Astrocyte (in vitro differentiated cells and primary cell): Measurements from ENCODE around the gene SH2D6. TPM values are rescaled to one million over a fixed set of nuclear protein-coding genes. Genes with fewer than 3 reads are reported as not detected.

ENCODE experiments used
- DNase-seq: peaks from one replicate; pipeline ENCODE4 v3.0.0-alpha.2; 2010; ENCODE audit warnings: low read depth
- FAIRE-seq: peaks from 2 replicates; lab custom pipeline; 2011; peaks lifted over from hg19 to GRCh38; lab: Jason Lieb, UNC
- H2AFZ ChIP-seq: 2 replicates; pipeline ENCODE4 v1.6.0; 2012; ENCODE audit warnings: low read depth, low read length, inconsistent platforms
- H3K27ac ChIP-seq: 2 replicates; pipeline ENCODE4 v1.5.1; 2011; ENCODE audit warnings: low read depth, low read length, inconsistent platforms
- H3K27me3 ChIP-seq: 2 replicates; pipeline ENCODE4 v1.6.0; 2011; ENCODE audit warnings: low read length, inconsistent platforms; ENCODE audit not compliant: insufficient read depth
- H3K36me3 ChIP-seq: 2 replicates; pipeline ENCODE4 v1.5.1; 2011; ENCODE audit warnings: low read length, inconsistent platforms; ENCODE audit not compliant: insufficient read depth
- H3K4me1 ChIP-seq: 2 replicates; pipeline ENCODE4 v1.5.1; 2011; ENCODE audit warnings: low read length, inconsistent platforms; ENCODE audit not compliant: insufficient read depth
- H3K4me2 ChIP-seq: 2 replicates; pipeline ENCODE4 v1.6.0; 2012; ENCODE audit warnings: low read length, inconsistent platforms
- H3K4me3 ChIP-seq: 2 replicates; pipeline ENCODE4 v1.5.1; 2011; ENCODE audit warnings: low read depth, mild to moderate bottlenecking, low read length, inconsistent platforms; ENCODE audit not compliant: insufficient read depth
- H3K79me2 ChIP-seq: 2 replicates; pipeline ENCODE4 v1.6.0; 2012; ENCODE audit warnings: mild to moderate bottlenecking, low read length, inconsistent platforms; ENCODE audit not compliant: insufficient read depth
- H3K9ac ChIP-seq: 2 replicates; pipeline ENCODE4 v1.6.0; 2012; ENCODE audit warnings: mild to moderate bottlenecking, low read length, inconsistent platforms
- H3K9me3 ChIP-seq: 2 replicates; pipeline ENCODE4 v1.5.1; 2012; ENCODE audit warnings: low read depth, mild to moderate bottlenecking, low read length, inconsistent platforms; ENCODE audit not compliant: insufficient read depth
- H4K20me1 ChIP-seq: 2 replicates; pipeline ENCODE4 v1.6.0; 2012; ENCODE audit warnings: low read length, inconsistent platforms; ENCODE audit not compliant: insufficient read depth
- H3K27ac Mint-ChIP-seq: one replicate; pipeline ENCODE4 v1.8.0; 2021; ENCODE audit warnings: mild to moderate bottlenecking, mixed read lengths; ENCODE audit not compliant: unreplicated experiment
- H3K27me3 Mint-ChIP-seq: one replicate; pipeline ENCODE4 v1.8.0; 2021; ENCODE audit warnings: low read depth, mixed read lengths; ENCODE audit not compliant: unreplicated experiment
- H3K36me3 Mint-ChIP-seq: one replicate; pipeline ENCODE4 v1.8.0; 2021; ENCODE audit warnings: low read depth, mixed read lengths; ENCODE audit not compliant: unreplicated experiment
- H3K4me1 Mint-ChIP-seq: one replicate; pipeline ENCODE4 v1.8.0; 2021; ENCODE audit warnings: low read depth, mixed read lengths; ENCODE audit not compliant: unreplicated experiment
- H3K4me3 Mint-ChIP-seq: one replicate; pipeline ENCODE4 v1.8.0; 2021; ENCODE audit warnings: mild to moderate bottlenecking, moderate library complexity, mixed read lengths; ENCODE audit not compliant: unreplicated experiment
- H3K9me3 Mint-ChIP-seq: one replicate; pipeline ENCODE4 v1.8.0; 2021; ENCODE audit warnings: mild to moderate bottlenecking, mixed read lengths; ENCODE audit not compliant: unreplicated experiment
- EZH2 ChIP-seq: IDR thresholded peaks from 2 replicates; pipeline ENCODE4 v1.6.1; 2012; ENCODE audit warnings: mild to moderate bottlenecking, low read length, inconsistent platforms; ENCODE audit not compliant: insufficient read depth
- total RNA-seq: library from RNA; stranded (reverse); gene quantifications from 2 replicates; pipeline ENCODE4 v1.2.1, GENCODE V29; 2021
- TF ChIP-seq, protein P1 (sequence below): IDR thresholded peaks from 2 replicates; pipeline ENCODE4 v1.5.1; 2011; ENCODE audit warnings: low read depth, mild to moderate bottlenecking, inconsistent platforms, low read length, moderate library complexity; ENCODE audit not compliant: insufficient read depth

Gene SH2D6
- total RNA-seq, 1 donor from 2014 or later = 0.64 TPM

DNA sequence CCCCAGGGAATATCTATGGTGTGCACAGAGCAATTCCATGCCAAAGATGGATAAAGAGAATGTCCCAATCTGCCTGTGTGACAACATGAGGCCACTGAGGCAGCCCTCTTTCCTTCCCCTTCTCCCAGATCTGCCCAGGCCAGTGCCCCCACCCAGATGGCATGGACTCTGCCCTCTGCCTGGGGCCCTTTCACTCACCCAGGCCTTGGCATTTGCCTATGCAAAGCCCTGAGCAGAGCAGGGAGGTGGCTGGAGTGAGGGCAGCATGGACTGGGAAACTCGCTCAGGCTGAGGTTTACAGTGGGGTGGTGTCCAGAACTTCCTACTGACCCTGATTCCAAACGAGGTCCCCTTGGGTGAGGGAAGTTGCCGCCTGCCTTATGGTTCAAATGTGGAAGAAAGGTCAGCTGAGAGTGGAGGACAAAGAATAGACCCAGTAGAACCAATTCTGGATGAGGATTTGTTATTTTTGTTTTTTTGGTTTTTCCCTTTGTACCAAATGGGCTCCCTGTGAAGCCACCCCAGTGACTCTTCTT is 8.9 kb downstream of the SH2D6 start:
- no peak for FAIRE-seq
- no peak overlapping the region for H3K4me3 ChIP-seq

DNA sequence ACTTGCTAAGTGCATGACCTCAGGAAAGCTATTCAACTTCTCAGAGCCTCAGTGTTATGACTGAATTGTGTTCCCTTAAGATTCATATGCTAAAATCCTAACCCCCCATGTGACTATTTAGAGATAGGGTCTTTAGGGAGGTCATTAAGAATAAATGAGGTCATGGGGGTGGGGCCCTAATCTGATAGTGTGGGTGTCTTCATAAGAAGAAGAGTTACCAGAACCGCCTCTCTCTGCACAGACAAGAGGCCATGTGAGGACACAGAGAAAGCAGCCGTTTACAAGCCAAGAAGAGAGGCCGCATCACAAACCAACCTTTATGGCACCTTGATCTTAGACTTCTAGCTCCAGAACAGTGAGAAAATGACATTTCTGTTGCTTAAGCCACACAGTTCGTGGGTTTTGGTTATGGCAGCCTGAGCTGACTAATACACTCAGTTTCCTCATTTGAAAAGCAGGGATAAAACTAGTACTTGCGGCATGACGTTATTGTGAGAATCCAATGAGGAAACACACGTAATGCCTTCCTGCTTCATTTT is 9.9 kb downstream of the SH2D6 start:
- peaks cover 4% of the 10 kb centered on the region for H3K4me1 ChIP-seq
- FAIRE-seq (no peak), DNase-seq (no peak)
- no peak overlapping the region for H2AFZ ChIP-seq
- H3K27ac ChIP-seq = no peak overlapping the region
- Mint-ChIP-seq H3K27me3 (peaks cover 8% of the 10 kb centered on the region), H3K4me3 (peak overlapping the region; percentile 20), H3K9me3 (no peaks in the 10 kb centered on the region), H3K36me3 (no peaks in the 10 kb centered on the region), H3K4me1 (peaks cover 6% of the 10 kb centered on the region), H3K27ac (no peak overlapping the region)
- H3K9me3 ChIP-seq = no peaks in the 10 kb centered on the region
- TF ChIP-seq EZH2 = no peak
- TF ChIP-seq, protein P1, sequence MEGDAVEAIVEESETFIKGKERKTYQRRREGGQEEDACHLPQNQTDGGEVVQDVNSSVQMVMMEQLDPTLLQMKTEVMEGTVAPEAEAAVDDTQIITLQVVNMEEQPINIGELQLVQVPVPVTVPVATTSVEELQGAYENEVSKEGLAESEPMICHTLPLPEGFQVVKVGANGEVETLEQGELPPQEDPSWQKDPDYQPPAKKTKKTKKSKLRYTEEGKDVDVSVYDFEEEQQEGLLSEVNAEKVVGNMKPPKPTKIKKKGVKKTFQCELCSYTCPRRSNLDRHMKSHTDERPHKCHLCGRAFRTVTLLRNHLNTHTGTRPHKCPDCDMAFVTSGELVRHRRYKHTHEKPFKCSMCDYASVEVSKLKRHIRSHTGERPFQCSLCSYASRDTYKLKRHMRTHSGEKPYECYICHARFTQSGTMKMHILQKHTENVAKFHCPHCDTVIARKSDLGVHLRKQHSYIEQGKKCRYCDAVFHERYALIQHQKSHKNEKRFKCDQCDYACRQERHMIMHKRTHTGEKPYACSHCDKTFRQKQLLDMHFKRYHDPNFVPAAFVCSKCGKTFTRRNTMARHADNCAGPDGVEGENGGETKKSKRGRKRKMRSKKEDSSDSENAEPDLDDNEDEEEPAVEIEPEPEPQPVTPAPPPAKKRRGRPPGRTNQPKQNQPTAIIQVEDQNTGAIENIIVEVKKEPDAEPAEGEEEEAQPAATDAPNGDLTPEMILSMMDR = no peak
- H3K36me3 ChIP-seq = no peaks in the 10 kb centered on the region
- H3K9ac ChIP-seq = no peak overlapping the region
- H3K4me3 ChIP-seq = no peak overlapping the region
- H3K79me2 ChIP-seq = no peaks in the 10 kb centered on the region
- no peaks in the 10 kb centered on the region for H3K27me3 ChIP-seq
- no peaks in the 10 kb centered on the region for H4K20me1 ChIP-seq
- no peak overlapping the region for H3K4me2 ChIP-seq

More for the DNA sequence above, 8.9 kb downstream of the SH2D6 start:
- no peak overlapping the region for H3K4me3 Mint-ChIP-seq
- H3K4me1 ChIP-seq = no peaks in the 10 kb centered on the region
- no peaks in the 10 kb centered on the region for H3K36me3 ChIP-seq
- no peak for TF ChIP-seq EZH2
- TF ChIP-seq, protein P1 = no peak
- DNase-seq = no peak
- H4K20me1 ChIP-seq = no peaks in the 10 kb centered on the region
- no peaks in the 10 kb centered on the region for H3K79me2 ChIP-seq
- no peaks in the 10 kb centered on the region for H3K9me3 Mint-ChIP-seq
- H3K36me3 Mint-ChIP-seq = no peaks in the 10 kb centered on the region
- H3K4me1 Mint-ChIP-seq = peaks cover 6% of the 10 kb centered on the region
- no peak overlapping the region for H2AFZ ChIP-seq
- H3K27me3 ChIP-seq = no peaks in the 10 kb centered on the region
- no peaks in the 10 kb centered on the region for H3K9me3 ChIP-seq
- H3K4me2 ChIP-seq = no peak overlapping the region
- no peak overlapping the region for H3K9ac ChIP-seq
- no peak overlapping the region for H3K27ac ChIP-seq
- no peak overlapping the region for H3K27ac Mint-ChIP-seq
- H3K27me3 Mint-ChIP-seq = peaks cover 8% of the 10 kb centered on the region

DNA sequence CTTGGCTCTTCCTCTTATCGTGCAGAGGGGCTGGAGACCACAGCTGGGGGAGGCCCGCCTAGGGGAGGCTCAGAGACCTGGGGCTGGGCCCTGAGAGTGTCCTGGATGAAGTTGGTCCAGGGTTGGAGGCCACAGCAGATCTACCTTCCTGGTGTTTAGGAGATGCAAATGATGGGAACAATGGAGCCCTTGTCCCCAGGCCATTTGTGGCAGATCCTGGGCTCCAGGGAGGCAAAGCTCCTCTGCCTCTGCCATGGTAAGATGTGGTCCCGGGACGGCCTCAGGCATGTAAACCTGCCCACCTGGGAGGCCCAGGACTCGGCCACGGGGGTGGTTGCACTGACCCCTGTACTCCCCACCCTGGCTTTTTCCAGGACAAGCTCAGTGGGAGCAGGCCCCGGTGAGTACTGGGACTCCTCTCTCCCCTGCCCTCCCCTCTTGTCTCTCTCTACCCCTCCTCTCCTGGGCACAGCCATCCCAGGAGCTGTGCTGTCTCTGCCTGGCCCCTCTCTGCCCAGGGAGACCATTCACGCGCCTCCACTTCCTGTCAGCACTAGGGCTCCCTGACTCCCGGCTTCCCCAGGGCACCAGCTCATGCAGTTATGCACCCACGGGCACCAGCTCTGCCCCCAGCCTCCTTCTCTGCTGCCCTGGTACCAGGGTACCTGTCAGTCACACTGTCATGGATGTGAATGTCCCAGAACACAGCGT is 10.9 kb downstream of the SH2D6 start:
- H3K4me1 Mint-ChIP-seq = peaks cover 6% of the 10 kb centered on the region
- Histone ChIP-seq H3K4me2 (no peak overlapping the region), H3K36me3 (no peaks in the 10 kb centered on the region), H3K27ac (no peak overlapping the region), H3K9ac (no peak overlapping the region), H4K20me1 (no peaks in the 10 kb centered on the region), H3K27me3 (no peaks in the 10 kb centered on the region), H3K79me2 (no peaks in the 10 kb centered on the region), H2AFZ (no peak overlapping the region), H3K4me1 (peaks cover 12% of the 10 kb centered on the region), H3K9me3 (no peaks in the 10 kb centered on the region), H3K4me3 (no peak overlapping the region)
- no peak overlapping the region for H3K27ac Mint-ChIP-seq
- H3K27me3 Mint-ChIP-seq = peaks cover 5% of the 10 kb centered on the region
- no peaks in the 10 kb centered on the region for H3K9me3 Mint-ChIP-seq
- no peak for TF ChIP-seq EZH2
- TF ChIP-seq, protein P1 = no peak
- FAIRE-seq (no peak), DNase-seq (no peak)
- H3K36me3 Mint-ChIP-seq = no peaks in the 10 kb centered on the region
- no peak overlapping the region for H3K4me3 Mint-ChIP-seq
